Cardiac muscle cell (in vitro differentiated cells and primary cell): Measurements from ENCODE around the gene RAD51D. TPM values are rescaled to one million over a fixed set of nuclear protein-coding genes. Genes with fewer than 3 reads are reported as not detected.

Experiments used
- DNase-seq, 2 donors: peaks; one replicate each; pipeline versions ENCODE4 v3.0.0 to v3.0.0-alpha.2; 2010 to 2017; ENCODE audit warnings: low read depth in 1 of 2, low spot score in 1 of 2
- H3K27ac ChIP-seq: fragments of 200-600 bp; sonication (generic); 2 replicates; pipeline ENCODE4 v1.5.1; 2016
- H3K27me3 ChIP-seq: fragments of 200-600 bp; sonication (generic); 2 replicates; pipeline ENCODE4 v1.6.0; 2016; ENCODE audit warnings: control low read depth
- H3K36me3 ChIP-seq: fragments of 200-600 bp; sonication (generic); 2 replicates; pipeline ENCODE4 v1.5.1; 2016; ENCODE audit warnings: control low read depth
- H3K4me1 ChIP-seq: fragments of 200-600 bp; sonication (generic); 2 replicates; pipeline ENCODE4 v1.8.1; 2017; ENCODE audit warnings: low read depth, mild to moderate bottlenecking, mixed run types
- H3K4me3 ChIP-seq: fragments of 200-600 bp; sonication (generic); 2 replicates; pipeline ENCODE4 v1.5.1; 2016; ENCODE audit warnings: mild to moderate bottlenecking
- H3K9me3 ChIP-seq: fragments of 200-600 bp; sonication (generic); 2 replicates; pipeline ENCODE4 v1.5.1; 2017; ENCODE audit warnings: low read depth, mild to moderate bottlenecking, control low read depth
- polyA plus RNA-seq: library from polyadenylated mRNA; unstranded; fragments of >200 nt; fragmentation: Nextera tagmentation; extraction: Ambion mirVana; gene quantifications from 2 replicates; pipeline ENCODE4 v1.2.1, GENCODE V29; 2016
- total RNA-seq: library from RNA; depleted of rRNA; stranded (reverse); fragments of >200 nt; gene quantifications from 2 replicates; pipeline ENCODE4 v1.2.3, GENCODE V29; 2016
- TF ChIP-seq, protein P1 (sequence below): IDR thresholded peaks from 2 replicates; pipeline ENCODE4 v1.5.1; 2012; ENCODE audit warnings: low read depth, mild to moderate bottlenecking, low read length

Gene RAD51D
- total and polyA plus RNA-seq, 2 experiments from 2014 or later = 5.8 to 14.0 TPM

DNA sequence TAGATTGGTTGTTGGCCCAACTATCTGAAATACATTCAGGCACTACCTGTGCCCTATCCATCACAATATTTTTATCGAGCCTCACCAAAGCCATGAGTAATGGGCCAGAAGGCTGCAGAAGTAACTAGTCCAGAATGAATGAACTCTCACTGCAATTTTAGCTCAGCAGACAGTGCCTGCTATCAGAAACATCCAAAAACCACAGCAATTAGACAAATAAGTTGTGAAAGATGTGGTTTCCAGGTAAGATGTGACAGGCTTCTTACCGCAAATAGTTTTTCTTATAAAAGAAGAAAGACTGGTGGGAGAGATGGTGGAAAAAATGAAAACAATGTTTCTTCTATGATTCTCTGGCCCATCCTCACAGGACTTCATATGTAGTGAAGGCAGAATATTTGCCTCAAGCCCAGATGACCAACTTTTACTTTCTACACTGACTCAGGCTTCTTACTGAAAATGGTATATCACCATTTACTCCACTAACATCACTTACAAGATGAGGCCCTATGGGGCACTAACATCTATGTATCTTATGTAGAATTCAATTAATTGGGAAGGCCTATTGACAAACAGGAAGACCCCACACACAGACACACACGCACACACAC is 46.4 kb downstream of the RAD51D start:
- no peak overlapping the region for H3K4me3 ChIP-seq
- H3K4me1 ChIP-seq = peaks cover 6% of the 10 kb centered on the region
- no peak for DNase-seq
- H3K9me3 ChIP-seq = no peaks in the 10 kb centered on the region
- H3K27ac ChIP-seq = no peak overlapping the region
- H3K27me3 ChIP-seq = no peaks in the 10 kb centered on the region
- no peaks in the 10 kb centered on the region for H3K36me3 ChIP-seq
- TF ChIP-seq, protein P1, sequence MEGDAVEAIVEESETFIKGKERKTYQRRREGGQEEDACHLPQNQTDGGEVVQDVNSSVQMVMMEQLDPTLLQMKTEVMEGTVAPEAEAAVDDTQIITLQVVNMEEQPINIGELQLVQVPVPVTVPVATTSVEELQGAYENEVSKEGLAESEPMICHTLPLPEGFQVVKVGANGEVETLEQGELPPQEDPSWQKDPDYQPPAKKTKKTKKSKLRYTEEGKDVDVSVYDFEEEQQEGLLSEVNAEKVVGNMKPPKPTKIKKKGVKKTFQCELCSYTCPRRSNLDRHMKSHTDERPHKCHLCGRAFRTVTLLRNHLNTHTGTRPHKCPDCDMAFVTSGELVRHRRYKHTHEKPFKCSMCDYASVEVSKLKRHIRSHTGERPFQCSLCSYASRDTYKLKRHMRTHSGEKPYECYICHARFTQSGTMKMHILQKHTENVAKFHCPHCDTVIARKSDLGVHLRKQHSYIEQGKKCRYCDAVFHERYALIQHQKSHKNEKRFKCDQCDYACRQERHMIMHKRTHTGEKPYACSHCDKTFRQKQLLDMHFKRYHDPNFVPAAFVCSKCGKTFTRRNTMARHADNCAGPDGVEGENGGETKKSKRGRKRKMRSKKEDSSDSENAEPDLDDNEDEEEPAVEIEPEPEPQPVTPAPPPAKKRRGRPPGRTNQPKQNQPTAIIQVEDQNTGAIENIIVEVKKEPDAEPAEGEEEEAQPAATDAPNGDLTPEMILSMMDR = no peak

DNA sequence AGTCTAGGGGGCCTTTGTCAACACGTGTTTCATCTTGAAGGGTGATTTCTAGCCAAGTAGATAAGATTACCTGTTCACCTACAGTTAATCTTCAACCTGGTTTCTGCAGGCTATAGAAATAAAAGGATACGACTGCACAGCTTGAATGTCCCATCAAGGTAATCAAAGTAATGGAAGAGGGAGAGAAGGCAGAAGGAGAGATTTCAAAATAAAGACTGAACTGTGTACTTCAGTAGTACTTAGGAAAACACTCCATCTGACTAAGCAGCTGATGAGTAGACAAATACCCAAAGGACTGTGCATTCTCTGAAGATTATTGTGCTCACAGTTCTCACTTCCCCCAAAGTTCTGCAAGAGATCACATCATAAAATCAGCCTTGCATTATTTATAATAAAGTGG is 50.3 kb downstream of the RAD51D start:
- H3K27ac ChIP-seq = no peak overlapping the region
- H3K9me3 ChIP-seq = no peaks in the 10 kb centered on the region
- H3K4me1 ChIP-seq = no peaks in the 10 kb centered on the region
- TF ChIP-seq, protein P1 = no peak
- no peaks in the 10 kb centered on the region for H3K36me3 ChIP-seq
- H3K27me3 ChIP-seq = no peaks in the 10 kb centered on the region
- DNase-seq = no peak
- no peak overlapping the region for H3K4me3 ChIP-seq

DNA sequence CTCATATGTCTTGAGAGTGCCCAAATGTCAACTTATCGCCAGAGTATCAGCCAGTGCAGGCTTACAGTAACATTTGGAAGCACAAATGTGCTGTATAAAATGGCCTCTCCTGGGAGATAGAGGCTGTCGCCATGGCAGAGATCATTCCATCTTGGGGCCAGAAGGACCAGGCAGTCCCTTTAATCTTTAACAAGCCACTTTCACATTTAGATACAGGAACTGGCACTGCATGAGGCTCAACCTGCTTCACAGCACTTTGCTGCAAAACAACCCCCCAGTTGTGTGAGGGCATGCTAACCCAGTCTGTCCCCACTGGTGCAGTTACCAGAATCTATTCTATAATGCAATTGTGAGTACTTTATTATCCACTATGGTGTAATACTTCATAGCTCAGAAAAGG is 51.4 kb downstream of the RAD51D start:
- TF ChIP-seq, protein P1 = no peak

DNA sequence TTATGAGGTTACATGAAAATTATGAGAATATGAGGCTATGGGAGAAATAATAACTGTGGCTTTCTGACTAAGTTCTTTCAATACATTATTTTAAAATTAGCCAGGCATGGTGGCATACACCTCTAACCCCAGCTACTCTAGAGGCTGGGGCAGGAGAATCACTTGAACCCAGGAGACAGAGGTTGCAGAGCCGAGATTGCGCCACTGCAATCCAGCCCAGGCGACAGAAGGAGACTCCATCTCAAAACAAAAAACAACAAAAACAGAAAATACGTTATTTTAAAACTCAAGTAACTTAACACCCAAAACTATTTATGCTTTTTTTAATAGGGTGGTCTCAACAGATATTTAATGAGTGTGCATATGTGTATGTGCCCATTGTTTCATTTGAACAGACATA is 53.8 kb downstream of the RAD51D start:
- Histone ChIP-seq H3K27ac (no peak overlapping the region), H3K36me3 (no peaks in the 10 kb centered on the region), H3K4me1 (peaks cover 6% of the 10 kb centered on the region), H3K27me3 (no peaks in the 10 kb centered on the region), H3K9me3 (no peaks in the 10 kb centered on the region), H3K4me3 (no peak overlapping the region)
- DNase-seq = no peak
- TF ChIP-seq, protein P1 = no peak

More for the DNA sequence above, 51.4 kb downstream of the RAD51D start:
- Histone ChIP-seq H3K4me3 (no peak overlapping the region), H3K27ac (no peak overlapping the region), H3K4me1 (peaks cover 6% of the 10 kb centered on the region), H3K27me3 (no peaks in the 10 kb centered on the region), H3K36me3 (no peaks in the 10 kb centered on the region), H3K9me3 (no peaks in the 10 kb centered on the region)
- no peak for DNase-seq

DNA sequence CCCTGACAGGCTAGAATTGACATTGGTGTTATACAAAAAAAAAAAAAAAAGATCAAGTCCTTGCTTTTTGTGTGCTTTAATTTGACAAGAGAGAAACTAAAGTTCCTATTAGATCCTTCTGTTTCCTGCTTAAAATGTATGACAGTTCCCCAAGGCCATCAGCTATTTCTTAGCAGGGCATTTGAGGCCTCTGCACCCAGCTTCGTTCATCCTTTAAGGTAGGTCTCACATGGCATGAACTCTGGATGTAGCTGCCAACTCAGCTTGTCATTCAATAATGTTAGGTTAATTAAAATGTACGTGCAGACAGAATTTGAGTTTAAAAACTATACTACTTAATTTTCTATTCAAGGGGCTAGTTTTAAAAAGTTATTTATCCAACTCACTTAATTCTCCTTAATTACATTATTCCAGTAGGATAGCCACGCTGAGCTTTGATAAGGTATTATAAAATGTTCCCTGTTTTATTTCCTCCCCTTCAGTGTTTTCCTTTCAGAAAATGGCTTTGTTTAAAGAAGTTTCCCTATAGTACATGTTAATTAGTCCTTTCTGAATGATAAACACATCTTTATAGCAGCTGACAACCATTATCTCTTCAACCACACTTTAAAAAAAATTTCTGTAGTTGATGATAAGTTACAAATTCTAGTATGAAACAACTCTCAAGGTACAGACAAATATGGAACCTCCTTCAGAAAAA is 55.0 kb downstream of the RAD51D start:
- H3K9me3 ChIP-seq = no peaks in the 10 kb centered on the region
- no peak overlapping the region for H3K4me3 ChIP-seq
- H3K36me3 ChIP-seq = no peaks in the 10 kb centered on the region
- DNase-seq = no peak
- no peaks in the 10 kb centered on the region for H3K27me3 ChIP-seq
- H3K27ac ChIP-seq = no peak overlapping the region
- H3K4me1 ChIP-seq = peaks cover 6% of the 10 kb centered on the region
- TF ChIP-seq, protein P1 = no peak
